ENCODE results near the gene ARHGEF6.

ARHGEF6 gene

DNA sequence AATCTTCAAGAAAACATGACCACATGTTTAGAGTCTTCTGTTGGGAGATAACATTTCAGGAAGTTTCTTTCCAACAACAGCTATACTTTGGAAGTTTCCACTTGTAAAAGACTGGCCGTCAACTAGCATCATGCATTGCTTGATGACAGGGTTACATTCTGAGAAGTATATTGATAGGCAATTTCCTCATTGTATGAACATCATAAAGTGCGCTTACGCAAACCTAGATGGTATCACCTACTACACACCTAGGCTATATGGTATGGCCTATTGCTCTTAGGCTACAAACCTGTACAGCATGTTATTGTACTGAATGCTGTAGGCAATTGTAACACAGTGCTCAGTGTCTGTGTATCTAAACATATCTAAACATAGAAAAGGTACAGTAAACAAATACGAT, 158.2 kb downstream of the ARHGEF6 start:
- H3K27me3 ChIP-seq (ENCODE audit: control insufficient read depth, low read length): no peaks in the 10 kb centered on the region
- H3K4me3 ChIP-seq (ENCODE audit: low read length): no peak overlapping the region
- no peaks in the 10 kb centered on the region for H3K9me3 ChIP-seq (ENCODE audit: control insufficient read depth, insufficient read depth, low read length)
- H3K79me2 ChIP-seq (ENCODE audit: control insufficient read depth, low read length): no peaks in the 10 kb centered on the region
- H3K4me2 ChIP-seq (ENCODE audit: low read length): no peak overlapping the region
- no peaks in the 10 kb centered on the region for H4K20me1 ChIP-seq (ENCODE audit: control insufficient read depth, insufficient read depth, low read depth, low read length)
- H3F3A ChIP-seq (ENCODE audit: control insufficient read depth, insufficient read depth): no peaks in the 10 kb centered on the region
- H3K36me3 ChIP-seq (ENCODE audit: control insufficient read depth, low read length): no peaks in the 10 kb centered on the region
- no peaks in the 10 kb centered on the region for H3K9me2 ChIP-seq (replicated peaks; ENCODE audit: control insufficient read depth, low read length)
- no peaks in the 10 kb centered on the region for H3K4me1 ChIP-seq (ENCODE audit: control insufficient read depth, low read length)
- TF ChIP-seq CTCF (IDR thresholded peaks at IDR 0.05; ENCODE audit: low read depth, low read length, poor library complexity, severe bottlenecking) (no peak), EZH2phosphoT487 (IDR thresholded peaks at IDR 0.05; ENCODE audit: borderline replicate concordance, low read length) (no peak)
- H3K27ac ChIP-seq (ENCODE audit: low read depth, low read length): no peak overlapping the region

DNA sequence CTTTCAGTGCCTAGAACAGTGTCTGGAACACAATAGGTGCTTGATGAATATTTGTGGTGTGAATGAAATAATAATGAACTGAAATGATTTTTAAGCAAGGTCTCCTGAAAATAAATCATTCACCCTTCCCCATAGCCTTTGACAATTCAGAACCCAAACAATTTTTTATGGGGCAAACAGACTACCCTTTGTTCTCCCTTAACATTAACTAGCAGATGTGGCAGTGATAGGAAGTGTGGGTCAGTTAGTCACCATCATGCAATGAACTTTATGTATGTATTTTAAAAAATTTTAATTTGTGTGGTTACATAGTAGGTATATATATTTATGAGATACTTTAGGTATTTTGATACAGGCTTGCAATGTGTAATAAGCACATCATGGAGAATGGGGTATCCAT, 160.0 kb downstream of the ARHGEF6 start:
- H3K27ac ChIP-seq (ENCODE audit: low read depth, low read length): no peak overlapping the region
- H3K9me2 ChIP-seq (replicated peaks; ENCODE audit: control insufficient read depth, low read length): no peaks in the 10 kb centered on the region
- H3K9me3 ChIP-seq (ENCODE audit: control insufficient read depth, insufficient read depth, low read length): no peaks in the 10 kb centered on the region
- no peaks in the 10 kb centered on the region for H3K27me3 ChIP-seq (ENCODE audit: control insufficient read depth, low read length)
- no peaks in the 10 kb centered on the region for H3K79me2 ChIP-seq (ENCODE audit: control insufficient read depth, low read length)
- no peaks in the 10 kb centered on the region for H3K4me1 ChIP-seq (ENCODE audit: control insufficient read depth, low read length)
- H3K4me3 ChIP-seq (ENCODE audit: low read length): no peak overlapping the region
- no peak for TF ChIP-seq EZH2phosphoT487 (IDR thresholded peaks at IDR 0.05; ENCODE audit: borderline replicate concordance, low read length)
- no peak for TF ChIP-seq CTCF (IDR thresholded peaks at IDR 0.05; ENCODE audit: low read depth, low read length, poor library complexity, severe bottlenecking)
- H3K36me3 ChIP-seq (ENCODE audit: control insufficient read depth, low read length): no peaks in the 10 kb centered on the region
- H3K4me2 ChIP-seq (ENCODE audit: low read length): no peak overlapping the region
- no peaks in the 10 kb centered on the region for H4K20me1 ChIP-seq (ENCODE audit: control insufficient read depth, insufficient read depth, low read depth, low read length)
- H3F3A ChIP-seq (ENCODE audit: control insufficient read depth, insufficient read depth): no peaks in the 10 kb centered on the region

- H3F3A ChIP-seq (ENCODE audit: control insufficient read depth, insufficient read depth): no peaks in the 10 kb centered on the region
- no peaks in the 10 kb centered on the region for H3K27me3 ChIP-seq (ENCODE audit: control insufficient read depth, low read length)
- H3K4me3 ChIP-seq (ENCODE audit: low read length): no peak overlapping the region
- H3K4me1 ChIP-seq (ENCODE audit: control insufficient read depth, low read length): no peaks in the 10 kb centered on the region
- H3K9me2 ChIP-seq (replicated peaks; ENCODE audit: control insufficient read depth, low read length): no peaks in the 10 kb centered on the region
- H3K9me3 ChIP-seq (ENCODE audit: control insufficient read depth, insufficient read depth, low read length): no peaks in the 10 kb centered on the region
- no peaks in the 10 kb centered on the region for H4K20me1 ChIP-seq (ENCODE audit: control insufficient read depth, insufficient read depth, low read depth, low read length)
- H3K27ac ChIP-seq (ENCODE audit: low read depth, low read length): no peak overlapping the region
- H3K4me2 ChIP-seq (ENCODE audit: low read length): no peak overlapping the region
- no peaks in the 10 kb centered on the region for H3K79me2 ChIP-seq (ENCODE audit: control insufficient read depth, low read length)
- no peaks in the 10 kb centered on the region for H3K36me3 ChIP-seq (ENCODE audit: control insufficient read depth, low read length)
- no peak for TF ChIP-seq CTCF (IDR thresholded peaks at IDR 0.05; ENCODE audit: low read depth, low read length, poor library complexity, severe bottlenecking)
- no peak for TF ChIP-seq EZH2phosphoT487 (IDR thresholded peaks at IDR 0.05; ENCODE audit: borderline replicate concordance, low read length)
Measured at GRCh38 chrX:136619899-136620505, 160.7 kb downstream of the ARHGEF6 start.
